IMR-90 (cell line): ENCODE results near the gene SMC6. TPM values are rescaled to one million over a fixed set of nuclear protein-coding genes. Genes with fewer than 3 reads are reported as not detected.

Experiments
- ATAC-seq: fragments of 200-7000 bp; cut with Tn5 transposase; 2 replicates; pipeline ENCODE4 v1.9.1; 2020; ENCODE audit warnings: low read depth, mild to moderate bottlenecking, moderate library complexity
- BruUV-seq: library from RNA; stranded (reverse); fragments of 400-500 nt; replicated peaks from 2 replicates; lab custom pipeline; 2021; lab: Mats Ljungman, UMichigan
- CTCF ChIA-PET: fragments of 300-600 bp; formaldehyde crosslinking; extraction: SDS; loops from one replicate; lab custom pipeline; 2021; ENCODE audit warnings: antibody characterized with exemption; lab: Yijun Ruan, JAX
- POLR2A ChIA-PET: fragments of 300-600 bp; sonication (Branson Sonifier 250); formaldehyde crosslinking; loops from one replicate; lab custom pipeline; 2022; ENCODE audit warnings: antibody characterized with exemption; ENCODE audit not compliant: unreplicated experiment; lab: Charles Lee
- DNase-seq: peaks from one replicate; pipeline ENCODE4 v3.0.0; 2013
- H2AFZ ChIP-seq: replicated peaks from 2 replicates; pipeline ENCODE3; 2013; ENCODE audit warnings: low read length, mild to moderate bottlenecking; ENCODE audit not compliant: poor library complexity
- H2AK5ac ChIP-seq: 2 replicates; pipeline ENCODE4 v1.6.1; 2013; ENCODE audit warnings: low read depth, low read length, inconsistent platforms
- H2AK9ac ChIP-seq: replicated peaks from 2 replicates; pipeline ENCODE3; 2013; ENCODE audit warnings: mild to moderate bottlenecking, low read depth, low read length, moderate library complexity; ENCODE audit not compliant: poor library complexity
- H2BK120ac ChIP-seq: 2 replicates; pipeline ENCODE4 v1.6.1; 2013; ENCODE audit warnings: low read depth, low read length, inconsistent platforms
- H2BK15ac ChIP-seq: 3 replicates; pipeline ENCODE4 v1.6.1; 2013; ENCODE audit warnings: low read depth, low read length, inconsistent platforms
- H2BK20ac ChIP-seq: 2 replicates; pipeline ENCODE4 v1.6.1; 2013; ENCODE audit warnings: low read depth, mild to moderate bottlenecking, inconsistent platforms, low read length, moderate library complexity
- H2BK5ac ChIP-seq: 2 replicates; pipeline ENCODE4 v1.6.1; 2013; ENCODE audit warnings: mild to moderate bottlenecking, low read depth, low read length, inconsistent platforms; ENCODE audit not compliant: poor library complexity, severe bottlenecking
- H3K14ac ChIP-seq: replicated peaks from 2 replicates; pipeline ENCODE4 v1.6.1; 2013; ENCODE audit warnings: low read depth, low read length, inconsistent platforms
- H3K18ac ChIP-seq: 2 replicates; pipeline ENCODE4 v1.6.1; 2013; ENCODE audit warnings: low read depth, low read length, control low read depth
- H3K23ac ChIP-seq: 2 replicates; pipeline ENCODE4 v1.6.1; 2013; ENCODE audit warnings: low read depth, low read length, inconsistent platforms
- H3K27ac ChIP-seq: 2 replicates; pipeline ENCODE4 v1.5.1; 2013; ENCODE audit warnings: mild to moderate bottlenecking, control low read depth, low read length; ENCODE audit not compliant: insufficient read depth
- H3K27me3 ChIP-seq: 2 replicates; pipeline ENCODE4 v1.6.1; 2013; ENCODE audit warnings: low read length; ENCODE audit not compliant: control insufficient read depth, insufficient read depth
- H3K36me3 ChIP-seq: 2 replicates; pipeline ENCODE4 v1.6.1; 2013; ENCODE audit warnings: low read length, mixed read lengths; ENCODE audit not compliant: control insufficient read depth, insufficient read depth
- H3K4ac ChIP-seq: 2 replicates; pipeline ENCODE4 v1.6.1; 2013; ENCODE audit warnings: low read depth, low read length, inconsistent platforms
- H3K4me1 ChIP-seq: 2 replicates; pipeline ENCODE4 v1.6.1; 2013; ENCODE audit warnings: low read length, mixed read lengths; ENCODE audit not compliant: control insufficient read depth, insufficient read depth
- H3K4me2 ChIP-seq: 2 replicates; pipeline ENCODE4 v1.6.1; 2013; ENCODE audit warnings: low read depth, mild to moderate bottlenecking, control low read depth, low read length, moderate library complexity
- H3K4me3 ChIP-seq: 2 replicates; pipeline ENCODE4 v1.5.1; 2013; ENCODE audit warnings: low read depth, mild to moderate bottlenecking, control low read depth, low read length, moderate library complexity; ENCODE audit not compliant: insufficient read depth
- H3K56ac ChIP-seq: 2 replicates; pipeline ENCODE4 v1.6.1; 2013; ENCODE audit warnings: low read length, inconsistent platforms; ENCODE audit not compliant: insufficient read depth; ENCODE audit errors: extremely low read depth
- H3K79me1 ChIP-seq, 2 experiments: 2 replicates each; pipeline ENCODE4 v1.6.1; 2013; ENCODE audit warnings: low read length in 2 of 2, inconsistent platforms in 1 of 2, low read depth in 1 of 2
- H3K9ac ChIP-seq: 2 replicates; pipeline ENCODE4 v1.6.1; 2013; ENCODE audit warnings: low read depth, low read length, control low read depth
- H3K9me1 ChIP-seq: 2 replicates; pipeline ENCODE4 v1.6.1; 2013; ENCODE audit warnings: low read length, inconsistent platforms; ENCODE audit not compliant: insufficient read depth
- H3K9me3 ChIP-seq: 2 replicates; pipeline ENCODE4 v1.6.1; 2013; ENCODE audit warnings: low read length; ENCODE audit not compliant: control insufficient read depth, insufficient read depth
- H4K20me1 ChIP-seq: 2 replicates; pipeline ENCODE4 v1.6.1; 2013; ENCODE audit warnings: low read length, inconsistent platforms; ENCODE audit not compliant: insufficient read depth
- H4K5ac ChIP-seq: 2 replicates; pipeline ENCODE4 v1.6.1; 2013; ENCODE audit warnings: mild to moderate bottlenecking, low read depth, low read length, control low read depth
- H4K8ac ChIP-seq, 2 experiments: 2 replicates each; pipeline ENCODE4 v1.6.1; 2013; ENCODE audit warnings: low read depth in 2 of 2, low read length in 2 of 2, control low read depth in 1 of 2, inconsistent platforms in 1 of 2
- H4K91ac ChIP-seq: 2 replicates; pipeline ENCODE4 v1.6.1; 2013; ENCODE audit warnings: low read depth, low read length, inconsistent platforms; ENCODE audit not compliant: insufficient read depth
- BHLHE40 ChIP-seq: fragments of 150-350 bp; IDR thresholded peaks from 2 replicates; pipeline ENCODE4 v1.6.1; 2016; ENCODE audit warnings: mild to moderate bottlenecking, low read depth, low read length
- CEBPB ChIP-seq: IDR thresholded peaks from 2 replicates; pipeline ENCODE4 v1.6.1; 2012; ENCODE audit warnings: low read depth, low read length, improper control_type of control experiment
- CHD1 ChIP-seq: IDR thresholded peaks from 2 replicates; pipeline ENCODE4 v1.6.1; 2012; ENCODE audit warnings: low read depth, low read length, improper control_type of control experiment
- FOS ChIP-seq: fragments of 150-350 bp; IDR thresholded peaks from 2 replicates; pipeline ENCODE4 v1.6.1; 2016; ENCODE audit warnings: low read depth, low read length
- MAFK ChIP-seq: IDR thresholded peaks from 2 replicates; pipeline ENCODE4 v1.6.1; 2012; ENCODE audit warnings: low read depth, low read length, improper control_type of control experiment
- MAZ ChIP-seq: IDR thresholded peaks from 2 replicates; pipeline ENCODE4 v1.6.1; 2012; ENCODE audit warnings: low read depth, mild to moderate bottlenecking, low read length, improper control_type of control experiment, moderate library complexity, borderline replicate concordance
- MXI1 ChIP-seq: IDR thresholded peaks from 2 replicates; pipeline ENCODE4 v1.6.1; 2012; ENCODE audit warnings: low read depth, mild to moderate bottlenecking, low read length, moderate library complexity, borderline replicate concordance
- NFE2L2 ChIP-seq: fragments of 150-350 bp; IDR thresholded peaks from 2 replicates; pipeline ENCODE4 v1.6.1; 2016; ENCODE audit warnings: low read depth, mild to moderate bottlenecking, low read length
- RAD21 ChIP-seq: IDR thresholded peaks from 2 replicates; pipeline ENCODE4 v1.6.1; 2012; ENCODE audit warnings: low read length, improper control_type of control experiment
- RFX5 ChIP-seq: IDR thresholded peaks from 2 replicates; pipeline ENCODE4 v1.8.0; 2012; ENCODE audit warnings: low read depth, mild to moderate bottlenecking, low read length, moderate library complexity
- WGBS, 2 experiments: methylation state at CpG; one replicate each; pipeline versions ENCODE4 v1.1.5 to v1.1.7; 2013; ENCODE audit warnings: missing lambda C conversion rate in 2 of 2; ENCODE audit not compliant: insufficient read length in 1 of 2; ENCODE audit errors: extremely low coverage in 2 of 2; 5-methylcytosine and 5-hydroxymethylcytosine counted together
- dilution Hi-C: fragments of 300-500 bp; cut with HindIII; formaldehyde crosslinking; loops from one replicate; pipeline ENCODE4 v1.14.3; 2018; ENCODE audit warnings: low sequenced_read_pairs; ENCODE audit not compliant: unreplicated experiment
- in situ Hi-C: fragments of 300-500 bp; cut with MboI; formaldehyde crosslinking; loops from 3 replicates; pipeline ENCODE4 v1.14.3; 2019; ENCODE audit warnings: low sequenced_read_pairs, inconsistent platforms, mixed read lengths
- intact Hi-C: fragments of 100-400 bp; cut with micrococcal nuclease; formaldehyde crosslinking; loops from 2 replicates; pipeline ENCODE4 v1.10.0; 2022
- polyA plus RNA-seq, 3 experiments: library from polyadenylated mRNA; depleted of rRNA; stranded (reverse); fragments of >200 nt; gene quantifications; 2 replicates each; pipeline ENCODE4 v1.2.3, GENCODE V29; 2012; ENCODE audit warnings: low replicate concordance in 1 of 3
- total RNA-seq: library from RNA; depleted of rRNA; stranded (reverse); fragments of >200 nt; gene quantifications from 2 replicates; pipeline ENCODE4 v1.2.3, GENCODE V29; 2012

Gene SMC6
- total and polyA plus RNA-seq, 2 of the 4 experiments (the other 2 are of a cell fraction) = 6.5 to 10.4 TPM

DNA sequence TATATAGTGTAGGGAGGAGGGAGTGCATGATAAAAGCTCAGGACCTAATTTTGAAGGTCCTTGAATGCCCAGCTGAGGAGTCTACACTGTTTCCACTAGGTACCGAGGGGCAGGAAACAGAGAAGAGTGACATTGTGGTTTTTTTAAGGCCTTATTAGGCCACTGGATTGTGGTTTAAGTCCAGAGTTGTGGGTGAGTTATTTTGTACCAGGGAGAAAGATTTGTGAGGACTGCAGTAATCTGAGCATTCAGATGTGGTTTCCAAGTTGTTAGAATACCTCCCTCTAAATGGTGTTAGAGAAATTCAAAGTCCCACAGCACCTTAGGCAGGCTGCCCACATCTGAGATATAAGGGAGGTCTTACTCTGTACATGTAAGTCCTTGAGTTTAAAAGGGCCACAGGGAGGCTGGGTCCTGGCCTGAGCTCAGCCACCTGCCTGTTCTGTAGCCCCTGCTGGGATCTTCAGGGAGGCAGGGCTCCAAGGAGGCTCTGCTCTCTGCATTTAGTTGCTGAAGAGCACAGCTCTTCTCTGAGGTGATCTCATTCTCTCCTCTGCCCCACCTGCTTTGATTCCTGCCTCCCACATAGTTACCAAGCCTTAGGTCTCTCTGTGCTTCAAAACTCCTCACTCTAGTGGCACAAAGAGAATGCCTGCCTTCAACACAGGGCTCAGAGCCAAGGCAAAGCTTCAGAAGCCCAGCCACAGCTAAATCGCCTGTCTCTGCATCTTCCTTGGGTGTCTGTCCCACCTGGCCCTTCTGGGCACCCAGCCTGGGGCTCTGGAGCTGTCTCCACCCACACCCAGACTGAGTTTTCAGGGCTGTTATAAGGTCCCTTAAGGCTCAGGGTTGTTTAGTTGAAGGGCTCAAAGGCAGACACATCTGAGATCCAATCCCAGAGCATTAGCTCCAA is 125.0 kb downstream of the SMC6 start:
- H3K18ac ChIP-seq = no peak overlapping the region
- H3K4me3 ChIP-seq = no peak overlapping the region
- no peak for TF ChIP-seq FOS
- no peak for TF ChIP-seq RFX5
- no peak for TF ChIP-seq RAD21
- TF ChIP-seq MAZ = no peak
- no peak for TF ChIP-seq MAFK
- no peak for TF ChIP-seq NFE2L2
- TF ChIP-seq CHD1 = no peak
- TF ChIP-seq MXI1 = no peak
- no peak for TF ChIP-seq CEBPB
- TF ChIP-seq BHLHE40 = no peak
- H3K9me3 ChIP-seq = no peaks in the 10 kb centered on the region
- H2AK5ac ChIP-seq = no peak overlapping the region
- H3K14ac ChIP-seq = no peak overlapping the region
- no peaks in the 10 kb centered on the region for H3K27me3 ChIP-seq
- no peaks in the 10 kb centered on the region for H4K20me1 ChIP-seq
- dilution Hi-C loops = no loop called here
- H3K36me3 ChIP-seq = no peaks in the 10 kb centered on the region
- intact Hi-C loops = no loop called here
- H3K23ac ChIP-seq = no peak overlapping the region; the same call in 1 of the 2 replicates
- no peak overlapping the region for H2BK120ac ChIP-seq
- H2BK15ac ChIP-seq = no peak overlapping the region
- no peak overlapping the region for H3K56ac ChIP-seq
- no peak overlapping the region for H2AFZ ChIP-seq
- H3K4me2 ChIP-seq = no peak overlapping the region
- no peak overlapping the region for H2BK20ac ChIP-seq
- no peak overlapping the region for H4K5ac ChIP-seq
- BruUV-seq = no TSS peak
- no peak overlapping the region for H3K9ac ChIP-seq
- no peak overlapping the region for H4K8ac ChIP-seq
- H3K4me1 ChIP-seq = no peaks in the 10 kb centered on the region
- no peaks in the 10 kb centered on the region for H3K79me1 ChIP-seq
- H3K27ac ChIP-seq = no peak overlapping the region
- POLR2A ChIA-PET = no interaction called here
- no peaks in the 10 kb centered on the region for H3K9me1 ChIP-seq
- H2AK9ac ChIP-seq = no peak overlapping the region
- no peak overlapping the region for H4K91ac ChIP-seq
- H3K4ac ChIP-seq = no peak overlapping the region
- DNase-seq = no peak
- 40% methylated on average over 1 of the region's 2 CpGs; no CpG with 5 or more reads in 1 of the 2 experiments for WGBS, 2 experiments
- in situ Hi-C loops = no loop called here
- CTCF ChIA-PET = interaction anchor here (0.6 kb wide), 1 partner anchor 58 kb away, joined by 3 read pairs; no protein-coding TSS in a partner anchor
- no peak overlapping the region for H2BK5ac ChIP-seq
- no peak for ATAC-seq
